H1 (cell line): ENCODE measurements around the gene ADCY1. TPM values are rescaled to one million over a fixed set of nuclear protein-coding genes. Genes with fewer than 3 reads are reported as not detected.

Source experiments
- CTCF ChIA-PET: fragments of 300-600 bp; sonication (Branson Sonifier 250); formaldehyde crosslinking; loops from one replicate; lab custom pipeline; 2021; ENCODE audit not compliant: partially characterized antibody; lab: Charles Lee
- POLR2A ChIA-PET: fragments of 300-600 bp; sonication (Branson Sonifier 250); formaldehyde crosslinking; loops from one replicate; lab custom pipeline; 2021; ENCODE audit warnings: inconsistent platforms; ENCODE audit not compliant: partially characterized antibody; lab: Charles Lee
- DNase-seq, 2 experiments: peaks; one replicate each; pipeline versions ENCODE4 v3.0.0 to v3.0.0-alpha.2; 2010 to 2022; ENCODE audit warnings: low spot score in 2 of 2, low read depth in 1 of 2, mixed read lengths in 1 of 2
- FAIRE-seq: peaks from 2 replicates; lab custom pipeline; 2011; peaks lifted over from hg19 to GRCh38; lab: Jason Lieb, UNC
- H2AFZ ChIP-seq: 2 replicates; pipeline ENCODE4 v1.8.1; 2012; ENCODE audit warnings: low read length, inconsistent platforms
- H2AK5ac ChIP-seq: 2 replicates; pipeline ENCODE4 v1.6.1; 2013; ENCODE audit warnings: low read depth, low read length
- H2BK120ac ChIP-seq: replicated peaks from 2 replicates; pipeline ENCODE3; 2013; ENCODE audit warnings: low read depth, low read length, inconsistent platforms
- H2BK12ac ChIP-seq: 2 replicates; pipeline ENCODE4 v1.6.1; 2013; ENCODE audit warnings: low read depth, low read length
- H2BK15ac ChIP-seq: 2 replicates; pipeline ENCODE4 v1.6.1; 2013; ENCODE audit warnings: low read length
- H2BK20ac ChIP-seq: 2 replicates; pipeline ENCODE4 v1.6.1; 2013; ENCODE audit warnings: low read length
- H2BK5ac ChIP-seq: 2 replicates; pipeline ENCODE4 v1.6.1; 2013; ENCODE audit warnings: low read depth, low read length
- H3K14ac ChIP-seq: 2 replicates; pipeline ENCODE4 v1.6.1; 2013; ENCODE audit warnings: inconsistent platforms; ENCODE audit not compliant: insufficient read length
- H3K18ac ChIP-seq: 2 replicates; pipeline ENCODE4 v1.6.1; 2013; ENCODE audit warnings: low read length; ENCODE audit errors: extremely low read depth
- H3K23ac ChIP-seq: 2 replicates; pipeline ENCODE4 v1.6.1; 2013; ENCODE audit warnings: inconsistent platforms; ENCODE audit not compliant: insufficient read length
- H3K23me2 ChIP-seq: 2 replicates; pipeline ENCODE4 v1.6.1; 2013; ENCODE audit warnings: low read depth, low read length
- H3K27ac ChIP-seq: 2 replicates; pipeline ENCODE4 v1.6.1; 2011; ENCODE audit warnings: low read depth, low read length, inconsistent platforms
- H3K27me3 ChIP-seq, 4 experiments: replicated peaks in 1 of 4; 1 replicate in 1 of 4; 2 replicates in 3 of 4; pipeline versions ENCODE4 v1.6.1 to v1.8.1; 2011 to 2013; ENCODE audit warnings: low read length in 3 of 4, mild to moderate bottlenecking in 3 of 4, inconsistent platforms in 2 of 4, mixed read lengths in 2 of 4, moderate library complexity in 1 of 4; ENCODE audit not compliant: control insufficient read depth in 3 of 4, insufficient read depth in 3 of 4; ENCODE audit errors: extremely low read depth in 1 of 4
- H3K36me3 ChIP-seq, 4 experiments: 2 replicates each; pipeline versions ENCODE4 v1.6.1 to v1.8.1; 2011 to 2013; ENCODE audit warnings: mild to moderate bottlenecking in 4 of 4, low read length in 3 of 4, moderate library complexity in 2 of 4, control low read depth in 1 of 4, inconsistent platforms in 1 of 4; ENCODE audit not compliant: insufficient read depth in 4 of 4, control insufficient read depth in 2 of 4
- H3K4ac ChIP-seq: replicated peaks from 2 replicates; pipeline ENCODE3; 2013; ENCODE audit warnings: low read length, low read depth, mixed read lengths, inconsistent platforms; ENCODE audit not compliant: insufficient read length
- H3K4me1 ChIP-seq, 4 experiments: replicated peaks in 1 of 4; 1 replicate in 1 of 4; 2 replicates in 3 of 4; pipeline versions ENCODE4 v1.6.1 to v1.8.1; 2011 to 2013; ENCODE audit warnings: low read length in 3 of 4, inconsistent platforms in 2 of 4, mixed read lengths in 1 of 4; ENCODE audit not compliant: insufficient read depth in 4 of 4, control insufficient read depth in 3 of 4
- H3K4me2 ChIP-seq, 2 experiments: 2 replicates each; pipeline versions ENCODE4 v1.6.1 to v1.8.1; 2011 to 2013; ENCODE audit warnings: low read depth in 2 of 2, low read length in 2 of 2, control low read depth in 1 of 2, inconsistent platforms in 1 of 2, mild to moderate bottlenecking in 1 of 2; ENCODE audit not compliant: insufficient read depth in 1 of 2
- H3K4me3 ChIP-seq, 4 experiments: fragments of 200-600, 300-600 bp in 1 of 4; sonication (generic), shearing (Covaris generic), sonication (Bioruptor Twin) in 1 of 4; 2 replicates each; pipeline versions ENCODE4 v1.5.1 to v1.8.1; 2011 to 2016; ENCODE audit warnings: low read length in 4 of 4, low read depth in 3 of 4, control low read depth in 2 of 4, inconsistent platforms in 2 of 4, mild to moderate bottlenecking in 2 of 4, mixed read lengths in 1 of 4, moderate library complexity in 1 of 4; ENCODE audit not compliant: insufficient read depth in 2 of 4; ENCODE audit errors: extremely low read depth in 1 of 4
- H3K56ac ChIP-seq: replicated peaks from 2 replicates; pipeline ENCODE3; 2013; ENCODE audit warnings: low read depth, mild to moderate bottlenecking, mixed read lengths, low read length, inconsistent platforms; ENCODE audit not compliant: insufficient read length
- H3K79me1 ChIP-seq: 2 replicates; pipeline ENCODE4 v1.6.1; 2013; ENCODE audit warnings: low read depth, low read length, control low read depth
- H3K79me2 ChIP-seq, 2 experiments: 2 replicates each; pipeline versions ENCODE4 v1.6.1 to v1.8.1; 2012 to 2013; ENCODE audit warnings: low read length in 2 of 2, mild to moderate bottlenecking in 2 of 2, inconsistent platforms in 1 of 2; ENCODE audit not compliant: insufficient read depth in 2 of 2, control insufficient read depth in 1 of 2
- H3K9ac ChIP-seq, 4 experiments: replicated peaks in 1 of 4; 1 replicate in 1 of 4; 2 replicates in 3 of 4; pipeline versions ENCODE4 v1.6.1 to v1.8.1; 2011 to 2013; ENCODE audit warnings: low read depth in 3 of 4, low read length in 3 of 4, control low read depth in 2 of 4, mild to moderate bottlenecking in 2 of 4, moderate library complexity in 2 of 4, inconsistent platforms in 1 of 4; ENCODE audit errors: extremely low read depth in 1 of 4
- H3K9me3 ChIP-seq, 2 experiments: 2 replicates each; pipeline versions ENCODE4 v1.6.1 to v1.8.1; 2012 to 2013; ENCODE audit warnings: mild to moderate bottlenecking in 2 of 2, moderate library complexity in 2 of 2, control low read depth in 1 of 2, inconsistent platforms in 1 of 2, low read depth in 1 of 2, low read length in 1 of 2, mixed read lengths in 1 of 2; ENCODE audit not compliant: insufficient read depth in 2 of 2
- H4K20me1 ChIP-seq, 2 experiments: replicated peaks in 1 of 2; 2 replicates each; pipeline versions ENCODE3 to v1.8.1; 2011 to 2013; ENCODE audit warnings: inconsistent platforms in 2 of 2, low read length in 2 of 2, mild to moderate bottlenecking in 1 of 2; ENCODE audit not compliant: insufficient read depth in 2 of 2, control insufficient read depth in 1 of 2
- H4K5ac ChIP-seq: 2 replicates; pipeline ENCODE4 v1.6.1; 2013; ENCODE audit warnings: low read length, low read depth, mixed read lengths, inconsistent platforms; ENCODE audit not compliant: insufficient read length
- H4K8ac ChIP-seq: 2 replicates; pipeline ENCODE4 v1.8.0; 2013; ENCODE audit warnings: mild to moderate bottlenecking, moderate library complexity, low read length, inconsistent platforms; ENCODE audit not compliant: insufficient read depth; ENCODE audit errors: extremely low read depth
- H4K91ac ChIP-seq: replicated peaks from 2 replicates; pipeline ENCODE3; 2013; ENCODE audit warnings: low read length, mixed read lengths, inconsistent platforms; ENCODE audit not compliant: insufficient read length
- BCL11A ChIP-seq, 2 experiments: IDR thresholded peaks; one replicate each; pipeline ENCODE4 v1.6.1; 2011; ENCODE audit warnings: low read depth in 2 of 2, low read length in 2 of 2, mild to moderate bottlenecking in 2 of 2
- CBX5 ChIP-seq: fragments of 300-800, 300-1000 bp; sonication (generic); IDR thresholded peaks from 2 replicates; pipeline ENCODE4 v1.7.1; 2016; ENCODE audit warnings: antibody characterized with exemption, low read length, low read depth
- CREB1 ChIP-seq: IDR thresholded peaks from 2 replicates; pipeline ENCODE4 v1.6.1; 2012; ENCODE audit warnings: inconsistent platforms
- CTBP2 ChIP-seq: IDR thresholded peaks from 2 replicates; pipeline ENCODE4 v1.7.0; 2011; ENCODE audit warnings: borderline replicate concordance, mild to moderate bottlenecking, moderate library complexity, mixed read lengths, low read length; ENCODE audit not compliant: insufficient read depth, insufficient read length
- EP300 ChIP-seq, 2 experiments: IDR thresholded peaks; 1 replicate in 1 of 2; 2 replicates in 1 of 2; pipeline ENCODE4 v1.6.1; 2011 to 2012; ENCODE audit warnings: low read depth in 2 of 2, low read length in 2 of 2, mild to moderate bottlenecking in 2 of 2, borderline replicate concordance in 1 of 2, inconsistent platforms in 1 of 2, moderate library complexity in 1 of 2
- KDM5A ChIP-seq: fragments of 200-600 bp; IDR thresholded peaks from 2 replicates; pipeline ENCODE4 v1.7.1; 2012; ENCODE audit warnings: mild to moderate bottlenecking, low read length, inconsistent platforms, mixed read lengths
- POLR2A ChIP-seq, 2 experiments: IDR thresholded peaks; 1 replicate in 1 of 2; 2 replicates in 1 of 2; pipeline ENCODE4 v1.6.1; 2011; ENCODE audit warnings: low read depth in 2 of 2, low read length in 2 of 2, mild to moderate bottlenecking in 2 of 2; ENCODE audit errors: control extremely low read depth in 1 of 2
- POLR2AphosphoS5 ChIP-seq: IDR thresholded peaks from 2 replicates; pipeline ENCODE4 v1.6.1; 2011; ENCODE audit warnings: low read depth, low read length
- RBBP5 ChIP-seq: IDR thresholded peaks from 2 replicates; pipeline ENCODE4 v1.7.1; 2012; ENCODE audit warnings: low read depth, mild to moderate bottlenecking, inconsistent platforms, low read length, moderate library complexity, borderline replicate concordance
- RFX5 ChIP-seq: IDR thresholded peaks from 2 replicates; pipeline ENCODE4 v1.6.1; 2011; ENCODE audit warnings: low read depth, low read length, improper control_type of control experiment, borderline replicate concordance
- SP2 ChIP-seq: IDR thresholded peaks from 2 replicates; pipeline ENCODE4 v1.6.1; 2012; ENCODE audit warnings: mild to moderate bottlenecking, low read length, inconsistent platforms
- TAF1 ChIP-seq: IDR thresholded peaks from 2 replicates; pipeline ENCODE4 v1.6.1; 2011; ENCODE audit warnings: mild to moderate bottlenecking, low read depth, low read length
- TAF7 ChIP-seq: optimal IDR thresholded peaks from 2 replicates; pipeline ENCODE3; 2011; ENCODE audit warnings: low read depth, mild to moderate bottlenecking, inconsistent platforms, low read length, moderate library complexity, borderline replicate concordance
- WGBS, 2 experiments: shearing (Covaris generic) in 1 of 2; methylation state at CpG; one replicate each; pipeline versions ENCODE4 v1.1.6 to v1.1.7; 2013 to 2015; ENCODE audit warnings: low lambda C conversion rate in 2 of 2, mixed read lengths in 2 of 2, inconsistent platforms in 1 of 2, low coverage in 1 of 2, missing lambda C conversion rate in 1 of 2; ENCODE audit not compliant: insufficient replicate concordance in 2 of 2, insufficient coverage in 1 of 2, insufficient read length in 1 of 2; ENCODE audit errors: extremely low coverage in 1 of 2, missing lambda C conversion rate in 1 of 2; 5-methylcytosine and 5-hydroxymethylcytosine counted together
- polyA plus RNA-seq, 7 experiments: library from polyadenylated mRNA; depleted of rRNA in 3 of 7; stranded (reverse) in 5 of 7; unstranded in 2 of 7; fragments of >200 nt in 5 of 7; fragments of 200-250 nt in 2 of 7; gene quantifications; 1 replicate in 5 of 7; 2 replicates in 1 of 7; 4 replicates in 1 of 7; pipeline versions ENCODE4 v1.2.1 to v1.2.3, GENCODE V29; 2011 to 2013; ENCODE audit warnings: missing spikeins in 2 of 7, mixed read lengths in 2 of 7
- total RNA-seq: library from RNA; stranded (reverse); fragmentation: NEBNext Ultra II Directional; extraction: Animal tissue kit (Norgen Biotek cat#: 25700); gene quantifications from 2 replicates; pipeline ENCODE4 v1.2.1, GENCODE V29; 2021

Gene ADCY1
- total and polyA plus RNA-seq, 2 of the 8 experiments (the other 6 are each of a cell fraction or from before 2014, with no cell fraction given): 7.9 to 26.9 TPM

DNA sequence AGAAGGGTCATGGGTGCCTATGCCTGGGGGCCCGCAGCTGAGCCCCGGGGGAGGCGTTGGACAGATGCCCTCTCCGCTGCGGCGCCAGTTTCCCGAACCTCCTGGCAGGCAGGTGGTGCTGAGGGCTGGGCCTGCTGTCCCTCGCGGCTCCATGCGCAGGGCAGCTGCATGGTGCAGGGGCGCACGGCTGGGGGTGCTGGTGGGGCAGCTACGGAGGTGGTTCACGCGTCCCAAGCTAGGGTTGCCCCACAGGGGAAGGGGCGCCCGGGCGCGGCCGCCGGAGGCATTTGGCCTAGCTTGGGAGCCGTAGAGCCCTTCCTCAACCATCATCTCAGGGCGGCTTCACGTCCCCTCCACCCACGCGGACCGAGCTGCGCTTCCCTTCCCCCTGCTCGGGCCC lies 152.7 kb downstream of the ADCY1 start:
- Histone ChIP-seq H3K79me2 (no peaks in the 10 kb centered on the region), H2BK20ac (no peak overlapping the region), H2AFZ (no peak overlapping the region), H4K20me1 (peaks cover 0 to 2% of the 10 kb centered on the region in 2 experiments), H3K9ac (no peak overlapping the region), H3K4me3 (no peak overlapping the region), H3K4ac (no peak overlapping the region), H3K4me2 (no peak overlapping the region), H2BK12ac (no peak overlapping the region), H4K5ac (no peak overlapping the region), H3K4me1 (no peaks in the 10 kb centered on the region; a peak in 1 of 7 replicates), H4K91ac (no peak overlapping the region), H3K23me2 (no peaks in the 10 kb centered on the region), H3K27ac (no peak overlapping the region), H4K8ac (no peak overlapping the region), H3K27me3 (no peaks in the 10 kb centered on the region), H3K14ac (no peak overlapping the region), H2BK15ac (no peak overlapping the region), H2AK5ac (no peak overlapping the region), H3K9me3 (peaks cover 2 to 6% of the 10 kb centered on the region in 2 experiments; a peak in 2 of 4 replicates), H3K56ac (no peak overlapping the region), H3K23ac (no peak overlapping the region), H2BK5ac (no peak overlapping the region), H3K18ac (no peak overlapping the region), H3K79me1 (peaks cover 2% of the 10 kb centered on the region; the same call in 1 of the 2 replicates), H2BK120ac (no peak overlapping the region), H3K36me3 (peaks cover 0 to 29% (median 13%) of the 10 kb centered on the region in 4 experiments; a peak in 6 of 8 replicates)
- WGBS, 2 experiments: 97% methylated on average over 26 of the region's 29 CpGs; no CpG with 5 or more reads in 1 of the 2 experiments
- FAIRE-seq (no peak), DNase-seq (no peak)
- ChIA-PET CTCF (no interaction called here), POLR2A (no interaction called here)
- TF ChIP-seq CBX5 (no peak), TAF7 (no peak), BCL11A (IDR thresholded peaks at IDR 0.05; ENCODE audit: low read depth in 2 of 2, low read length in 2 of 2) (no peak), SP2 (no peak), KDM5A (no peak), RFX5 (no peak), POLR2A (IDR thresholded peaks at IDR 0.05; ENCODE audit: control extremely low read depth in 1 of 2, low read depth in 2 of 2, low read length in 2 of 2) (no peak), CREB1 (no peak), EP300 (IDR thresholded peaks at IDR 0.05; ENCODE audit: borderline replicate concordance in 1 of 2, low read depth in 2 of 2, low read length in 2 of 2) (no peak), CTBP2 (no peak), POLR2AphosphoS5 (no peak), TAF1 (no peak), RBBP5 (no peak)
